Endothelial cell of umbilical vein (primary cell): ENCODE data around the gene GNG2. TPM values are rescaled to one million over a fixed set of nuclear protein-coding genes. Genes with fewer than 3 reads are reported as not detected.

Experiments used
- BruUV-seq: library from RNA; stranded (reverse); fragments of 400-500 nt; replicated peaks from 2 replicates; lab custom pipeline; 2021; lab: Mats Ljungman, UMichigan
- CTCF ChIA-PET: fragments of 300-600, 350-600 bp; sonication (Branson Sonifier 250); formaldehyde crosslinking; loops from one replicate; lab custom pipeline; 2021; ENCODE audit warnings: antibody characterized with exemption, inconsistent platforms; lab: Charles Lee
- POLR2A ChIA-PET: fragments of 300-600, 350-600 bp; sonication (Branson Sonifier 250); formaldehyde crosslinking; loops from one replicate; lab custom pipeline; 2021; ENCODE audit warnings: antibody characterized with exemption, inconsistent platforms; lab: Charles Lee
- DNase-seq: peaks from one replicate; pipeline ENCODE4 v3.0.0-alpha.2; 2011; ENCODE audit warnings: low read depth, low spot score
- FAIRE-seq: peaks from 2 replicates; lab custom pipeline; 2011; peaks lifted over from hg19 to GRCh38; lab: Jason Lieb, UNC
- H2AFZ ChIP-seq: 2 replicates; pipeline ENCODE4 v1.6.0; 2012; ENCODE audit warnings: low read depth, low read length, control low read depth, inconsistent platforms
- H3K27ac ChIP-seq: 2 replicates; pipeline ENCODE4 v1.5.1; 2011; ENCODE audit warnings: low read depth, mild to moderate bottlenecking, control low read depth, low read length, moderate library complexity; ENCODE audit not compliant: insufficient read depth
- H3K27me3 ChIP-seq, 2 experiments: 2 replicates each; pipeline versions ENCODE4 v1.6.0 to v1.6.1; 2011; ENCODE audit warnings: low read length in 2 of 2, mixed read lengths in 1 of 2; ENCODE audit not compliant: control insufficient read depth in 2 of 2, insufficient read depth in 2 of 2
- H3K36me3 ChIP-seq, 2 experiments: 2 replicates in 1 of 2; 3 replicates in 1 of 2; pipeline ENCODE4 v1.5.1; 2011; ENCODE audit warnings: low read length in 2 of 2, mild to moderate bottlenecking in 1 of 2, moderate library complexity in 1 of 2; ENCODE audit not compliant: control insufficient read depth in 2 of 2, insufficient read depth in 2 of 2; ENCODE audit errors: extremely low read depth in 1 of 2
- H3K4me1 ChIP-seq: 3 replicates; pipeline ENCODE4 v1.5.1; 2011; ENCODE audit warnings: mild to moderate bottlenecking, low read length; ENCODE audit not compliant: control insufficient read depth, insufficient read depth; ENCODE audit errors: extremely low read depth
- H3K4me2 ChIP-seq: 2 replicates; pipeline ENCODE4 v1.6.1; 2011; ENCODE audit warnings: low read length, control low read depth, mixed read lengths; ENCODE audit not compliant: insufficient read depth
- H3K4me3 ChIP-seq, 3 experiments: fragments of 200-600 bp in 1 of 3; sonication (generic), shearing (Covaris generic) in 1 of 3; replicated peaks in 1 of 3; 2 replicates each; pipeline ENCODE4 v1.5.1; 2011 to 2016; ENCODE audit warnings: control low read depth in 3 of 3, low read length in 3 of 3, mild to moderate bottlenecking in 2 of 3, inconsistent platforms in 1 of 3, low read depth in 1 of 3, moderate library complexity in 1 of 3; ENCODE audit not compliant: insufficient read depth in 1 of 3
- H3K79me2 ChIP-seq: 2 replicates; pipeline ENCODE4 v1.6.0; 2012; ENCODE audit warnings: low read length, inconsistent platforms; ENCODE audit not compliant: control insufficient read depth, insufficient read depth
- H3K9ac ChIP-seq: replicated peaks from 2 replicates; pipeline ENCODE3; 2011; ENCODE audit warnings: low read length, control low read depth; ENCODE audit not compliant: insufficient read depth; ENCODE audit errors: extremely low read depth
- H3K9me1 ChIP-seq: replicated peaks from 3 replicates; pipeline ENCODE4 v1.6.0; 2011; ENCODE audit warnings: mild to moderate bottlenecking, low read length; ENCODE audit not compliant: control insufficient read depth, insufficient read depth; ENCODE audit errors: extremely low read depth
- H3K9me3 ChIP-seq: replicated peaks from 2 replicates; pipeline ENCODE4 v1.5.1; 2012; ENCODE audit warnings: low read length, inconsistent platforms; ENCODE audit not compliant: control insufficient read depth, insufficient read depth
- H4K20me1 ChIP-seq: replicated peaks from 2 replicates; pipeline ENCODE3; 2011; ENCODE audit warnings: mild to moderate bottlenecking, low read length; ENCODE audit not compliant: control insufficient read depth, insufficient read depth; ENCODE audit errors: extremely low read depth
- CTCF ChIP-seq, 2 donors: IDR thresholded peaks; 1 replicate in 1 of 2; 2 replicates in 1 of 2; pipeline ENCODE4 v1.5.1; 2011; ENCODE audit warnings: low read length in 2 of 2, mild to moderate bottlenecking in 2 of 2, moderate library complexity in 2 of 2, control low read depth in 1 of 2, inconsistent platforms in 1 of 2, low read depth in 1 of 2; ENCODE audit not compliant: insufficient read depth in 1 of 2; ENCODE audit errors: extremely low read depth in 1 of 2
- EZH2 ChIP-seq: IDR thresholded peaks from 2 replicates; pipeline ENCODE4 v1.6.1; 2012; ENCODE audit warnings: borderline replicate concordance, low read depth, mild to moderate bottlenecking, moderate library complexity, low read length, inconsistent platforms; ENCODE audit not compliant: severe bottlenecking
- FOS ChIP-seq: IDR thresholded peaks from 2 replicates; pipeline ENCODE4 v1.6.1; 2011; ENCODE audit warnings: mild to moderate bottlenecking, low read length, moderate library complexity, borderline replicate concordance; ENCODE audit not compliant: insufficient read depth
- GATA2 ChIP-seq: IDR thresholded peaks from 2 replicates; pipeline ENCODE4 v1.7.0; 2011; ENCODE audit warnings: low read depth, mild to moderate bottlenecking, moderate library complexity, mixed read lengths, low read length; ENCODE audit not compliant: insufficient read length, insufficient read depth
- JUN ChIP-seq: IDR thresholded peaks from 2 replicates; pipeline ENCODE4 v1.6.1; 2011; ENCODE audit warnings: borderline replicate concordance, low read depth; ENCODE audit not compliant: insufficient read length, insufficient read depth
- MYC ChIP-seq: IDR thresholded peaks from one replicate; pipeline ENCODE4 v1.6.1; 2011; ENCODE audit warnings: mild to moderate bottlenecking, low read depth, low read length
- POLR2A ChIP-seq: IDR thresholded peaks from 2 replicates; pipeline ENCODE4 v1.6.1; 2012; ENCODE audit warnings: low read depth, mild to moderate bottlenecking, control low read depth, low read length
- POLR2AphosphoS5 ChIP-seq: IDR thresholded peaks from 2 replicates; pipeline ENCODE4 v1.6.1; 2012; ENCODE audit warnings: low read depth, mild to moderate bottlenecking, control low read depth, low read length, moderate library complexity; ENCODE audit not compliant: insufficient read depth
- dilution Hi-C: fragments of 300-500 bp; cut with MboI; formaldehyde crosslinking; loops from one replicate; pipeline ENCODE4 v1.15.0; 2019; ENCODE audit warnings: low sequenced_read_pairs; ENCODE audit not compliant: extremely low pct_ligation_motif_present
- intact Hi-C: fragments of 100-400 bp; cut with micrococcal nuclease; formaldehyde crosslinking; loops from one replicate; pipeline ENCODE4 v1.10.0; 2022
- polyA plus RNA-seq, 4 experiments: library from polyadenylated mRNA; depleted of rRNA in 3 of 4; stranded (reverse) in 3 of 4; unstranded in 1 of 4; fragments of >200 nt; gene quantifications; 2 replicates each; pipeline versions ENCODE4 v1.2.1 to v1.2.3, GENCODE V29; 2011 to 2012; ENCODE audit warnings: missing spikeins in 1 of 4
- total RNA-seq: library from RNA; stranded (reverse); gene quantifications from 2 replicates; pipeline ENCODE4 v1.2.3, GENCODE V29; 2021
- TF ChIP-seq, protein P1 (sequence below): IDR thresholded peaks from 2 replicates; pipeline ENCODE4 v1.6.1; 2011; ENCODE audit not compliant: insufficient read depth, insufficient read length

Gene GNG2
- total and polyA plus RNA-seq, 2 donors (not counting 3 experiments of a cell fraction or from before 2014, with no cell fraction given) = not detected

GRCh38 chr14:51822499-51822898, 37.9 kb upstream of the GNG2 start:
- Histone ChIP-seq H3K79me2 (no peaks in the 10 kb centered on the region), H3K9me3 (no peaks in the 10 kb centered on the region), H2AFZ (no peak overlapping the region), H3K27me3 (peaks cover 8 to 15% of the 10 kb centered on the region in 2 experiments), H3K9ac (no peak overlapping the region), H3K27ac (no peak overlapping the region), H3K4me1 (no peaks in the 10 kb centered on the region), H3K9me1 (no peaks in the 10 kb centered on the region), H4K20me1 (no peaks in the 10 kb centered on the region), H3K4me3 (no peak overlapping the region), H3K4me2 (no peak overlapping the region), H3K36me3 (no peaks in the 10 kb centered on the region)
- CTCF ChIA-PET = interaction anchor here (0.9 to 1.2 kb wide), 2 partner anchors 43 to 95 kb away, joined by 3 read pairs; no protein-coding TSS in a partner anchor
- POLR2A ChIA-PET = no interaction called here
- intact Hi-C loops (no loop called here), dilution Hi-C loops (no loop called here)
- FAIRE-seq (no peak), DNase-seq (no peak)
- no peak for TF ChIP-seq FOS
- no TSS peak for BruUV-seq

DNA sequence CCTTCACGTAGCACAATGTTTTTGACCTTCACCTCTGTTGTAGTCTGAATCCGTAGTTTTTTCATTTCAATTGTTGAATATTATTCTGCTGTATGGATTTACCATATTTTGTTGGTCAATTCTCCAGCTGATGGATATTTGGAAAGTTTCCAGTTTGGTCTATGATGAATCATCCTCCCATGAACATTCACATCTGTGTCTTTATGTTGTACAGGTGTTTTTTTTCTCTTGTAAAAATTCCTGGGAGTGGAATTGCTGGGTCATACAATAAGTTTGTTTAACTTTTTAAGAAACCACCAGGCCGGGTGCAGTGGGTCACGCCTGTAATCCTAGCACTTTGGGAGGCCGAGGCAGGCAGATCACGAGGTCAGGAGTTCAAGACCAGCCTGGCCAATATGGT, 36.7 kb upstream of the GNG2 start:
- no TSS peak for BruUV-seq
- DNase-seq (no peak), FAIRE-seq (no peak)
- no peaks in the 10 kb centered on the region for H4K20me1 ChIP-seq
- no peak overlapping the region for H3K4me2 ChIP-seq
- no peak overlapping the region for H3K4me3 ChIP-seq
- CTCF ChIA-PET = no interaction called here
- no peak overlapping the region for H2AFZ ChIP-seq
- no peaks in the 10 kb centered on the region for H3K79me2 ChIP-seq
- H3K27ac ChIP-seq = no peak overlapping the region
- no peaks in the 10 kb centered on the region for H3K4me1 ChIP-seq
- TF ChIP-seq MYC = no peak
- no peak for TF ChIP-seq CTCF (IDR thresholded peaks at IDR 0.05; ENCODE audit: extremely low read depth in 1 of 2, insufficient read depth in 1 of 2, low read depth in 1 of 2, low read length in 2 of 2)
- no peak for TF ChIP-seq EZH2
- TF ChIP-seq POLR2AphosphoS5 = no peak
- TF ChIP-seq POLR2A = no peak
- TF ChIP-seq, protein P1, sequence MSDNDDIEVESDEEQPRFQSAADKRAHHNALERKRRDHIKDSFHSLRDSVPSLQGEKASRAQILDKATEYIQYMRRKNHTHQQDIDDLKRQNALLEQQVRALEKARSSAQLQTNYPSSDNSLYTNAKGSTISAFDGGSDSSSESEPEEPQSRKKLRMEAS = no peak
- TF ChIP-seq JUN = no peak
- TF ChIP-seq GATA2 = no peak
- TF ChIP-seq FOS = no peak
- no peaks in the 10 kb centered on the region for H3K36me3 ChIP-seq
- no peak overlapping the region for H3K9ac ChIP-seq
- POLR2A ChIA-PET = no interaction called here
- H3K9me3 ChIP-seq = no peaks in the 10 kb centered on the region
- H3K9me1 ChIP-seq = no peaks in the 10 kb centered on the region
- intact Hi-C loops = no loop called here
- peaks cover 11 to 15% of the 10 kb centered on the region in 2 experiments for H3K27me3 ChIP-seq
- dilution Hi-C loops = no loop called here
